Occipital lobe (tissue), 2 donors: Measurements from ENCODE around the gene OS9. TPM values are rescaled to one million over a fixed set of nuclear protein-coding genes. Genes with fewer than 3 reads are reported as not detected.

Experiments
- DNase-seq: peaks from one replicate; lab custom pipeline; 2025; lab: John Stamatoyannopoulos, UW
- total RNA-seq: library from RNA; depleted of rRNA; stranded (reverse); fragments of >200 nt; gene quantifications from one replicate; pipeline ENCODE4 v1.2.3, GENCODE V29; 2014

The OS9 gene
- total RNA-seq, 1 donor from 2014 or later: 90.0 TPM

- peak; percentile 71 for DNase-seq
Measured at GRCh38 chr12:57735952-57736740, 42.2 kb downstream of the OS9 start.

- no peak for DNase-seq
Measured at GRCh38 chr12:57736741-57737466, 43.0 kb downstream of the OS9 start.

GRCh38 chr12:57737467-57738460 lies 43.8 kb downstream of the OS9 start:
- no peak for DNase-seq

GRCh38 chr12:57738661-57739237 lies 44.8 kb downstream of the OS9 start, which contains the start of gene AGAP2:
AGAP2 (minus strand) TSS chr12:57738742; CDS start chr12:57738246, 496 bp downstream.
- DNase-seq: peak; percentile 20

- peak; percentile 26 for DNase-seq
Measured at GRCh38 chr12:57739387-57739786, 45.5 kb downstream of the OS9 start.

- DNase-seq: no peak
Measured at GRCh38 chr12:57739914-57740538, 46.1 kb downstream of the OS9 start.

GRCh38 chr12:57740656-57741412 lies 46.9 kb downstream of the OS9 start:
- DNase-seq: peak; percentile 35

GRCh38 chr12:57741413-57741789 lies 47.5 kb downstream of the OS9 start:
- DNase-seq: no peak

- DNase-seq: no peak
Measured at GRCh38 chr12:57741844-57742738, 48.2 kb downstream of the OS9 start.

GRCh38 chr12:57743769-57744168 lies 49.8 kb downstream of the OS9 start:
- no peak for DNase-seq

GRCh38 chr12:57744194-57744776 lies 50.4 kb downstream of the OS9 start:
- no peak for DNase-seq

- DNase-seq: peak; percentile 97
Measured at GRCh38 chr12:57744777-57745484, 51.0 kb downstream of the OS9 start, which contains the start of gene TSPAN31. TSPAN31 (plus strand) TSS chr12:57745039; CDS start chr12:57745155, 116 bp downstream.

GRCh38 chr12:57745485-57745881 lies 51.6 kb downstream of the OS9 start:
- DNase-seq: no peak

GRCh38 chr12:57746025-57746424 lies 52.1 kb downstream of the OS9 start:
- DNase-seq: no peak

- DNase-seq: no peak
Measured at GRCh38 chr12:57749061-57749460, 55.1 kb downstream of the OS9 start.

GRCh38 chr12:57750561-57751431 lies 56.9 kb downstream of the OS9 start:
- DNase-seq: no peak

GRCh38 chr12:57751432-57751787 lies 57.5 kb downstream of the OS9 start:
- DNase-seq: no peak
